NCI-H146 treated with DMSO at 0.1 percent for 48 hours (cell line): Measurements from ENCODE around the gene BRAP.
A peak's percentile ranks its signal among the peaks of the same experiment; 100 is the strongest.
"Not testable (repeated sequence)": the region's sequence is repeated elsewhere in the genome, so short reads cannot be mapped to it uniquely, and the experiment has no call there.

Experiments
- DNase-seq: peaks from one replicate; lab custom pipeline; 2025; ENCODE audit not compliant: unreplicated experiment; lab: John Stamatoyannopoulos, UW

Gene BRAP

GRCh38 chr12:111685811-111686573 is at the start of gene BRAP, which contains the start of gene ACAD10:
BRAP (minus strand) TSS chr12:111685956; CDS start chr12:111685792, 164 bp downstream.
ACAD10 (plus strand) TSS chr12:111686053; CDS start chr12:111692710, 6,657 bp downstream.
- DNase-seq, result peak; percentile 80

GRCh38 chr12:111733340-111733915 is 47.7 kb upstream of the BRAP start:
- no peak for DNase-seq

GRCh38 chr12:111732786-111733185 is 47.0 kb upstream of the BRAP start:
- no peak for DNase-seq

- no peak for DNase-seq
Measured at GRCh38 chr12:111730420-111730819, 44.7 kb upstream of the BRAP start.

GRCh38 chr12:111728795-111729194 is 43.0 kb upstream of the BRAP start:
- DNase-seq, result no peak

- not testable (repeated sequence) for DNase-seq
Measured at GRCh38 chr12:111723646-111724360, 38.0 kb upstream of the BRAP start.

GRCh38 chr12:111720457-111720856 is 34.7 kb upstream of the BRAP start:
- no peak for DNase-seq

GRCh38 chr12:111719316-111719715 is 33.6 kb upstream of the BRAP start:
- DNase-seq, result not testable (repeated sequence)

- DNase-seq, result peak; percentile 82
Measured at GRCh38 chr12:111715279-111715678, 29.5 kb upstream of the BRAP start.

GRCh38 chr12:111706145-111706544 is 20.4 kb upstream of the BRAP start:
- DNase-seq, result no peak

- no peak for DNase-seq
Measured at GRCh38 chr12:111705672-111706071, 19.9 kb upstream of the BRAP start.

- no peak for DNase-seq
Measured at GRCh38 chr12:111699962-111700361, 14.2 kb upstream of the BRAP start.

- no peak for DNase-seq
Measured at GRCh38 chr12:111693818-111694217, 8.1 kb upstream of the BRAP start.

- DNase-seq, result no peak
Measured at GRCh38 chr12:111692575-111693210, 6.9 kb upstream of the BRAP start.

GRCh38 chr12:111691262-111691661 is 5.5 kb upstream of the BRAP start:
- DNase-seq, result no peak

- DNase-seq, result no peak
Measured at GRCh38 chr12:111687952-111688351, 2.2 kb upstream of the BRAP start.

- peak; percentile 4 for DNase-seq
Measured at GRCh38 chr12:111687255-111687654, 1.5 kb upstream of the BRAP start.

- DNase-seq, result no peak
Measured at GRCh38 chr12:111686574-111687105, 884 bp upstream of the BRAP start.

- DNase-seq, result no peak
Measured at GRCh38 chr12:111685322-111685810, 390 bp downstream of the BRAP start.

- not testable (repeated sequence) for DNase-seq
Measured at GRCh38 chr12:111684485-111685198, 1.1 kb downstream of the BRAP start.
